Choroid plexus epithelial cell (primary cell): Measurements from ENCODE around the gene CYSRT1.

Experiments
- DNase-seq: peaks from one replicate; pipeline ENCODE4 v3.0.0-alpha.2; 2010; ENCODE audit warnings: low read depth
- H3K4me3 ChIP-seq: 2 replicates; pipeline ENCODE4 v1.5.1; 2011; ENCODE audit warnings: low read depth, mild to moderate bottlenecking, control low read depth, low read length, moderate library complexity
- TF ChIP-seq, protein P1 (sequence below): conservative IDR thresholded peaks from 2 replicates; pipeline ENCODE4 v1.5.1; 2011; ENCODE audit warnings: low read depth, mild to moderate bottlenecking, control low read depth, inconsistent platforms, low read length, moderate library complexity

Gene CYSRT1

DNA sequence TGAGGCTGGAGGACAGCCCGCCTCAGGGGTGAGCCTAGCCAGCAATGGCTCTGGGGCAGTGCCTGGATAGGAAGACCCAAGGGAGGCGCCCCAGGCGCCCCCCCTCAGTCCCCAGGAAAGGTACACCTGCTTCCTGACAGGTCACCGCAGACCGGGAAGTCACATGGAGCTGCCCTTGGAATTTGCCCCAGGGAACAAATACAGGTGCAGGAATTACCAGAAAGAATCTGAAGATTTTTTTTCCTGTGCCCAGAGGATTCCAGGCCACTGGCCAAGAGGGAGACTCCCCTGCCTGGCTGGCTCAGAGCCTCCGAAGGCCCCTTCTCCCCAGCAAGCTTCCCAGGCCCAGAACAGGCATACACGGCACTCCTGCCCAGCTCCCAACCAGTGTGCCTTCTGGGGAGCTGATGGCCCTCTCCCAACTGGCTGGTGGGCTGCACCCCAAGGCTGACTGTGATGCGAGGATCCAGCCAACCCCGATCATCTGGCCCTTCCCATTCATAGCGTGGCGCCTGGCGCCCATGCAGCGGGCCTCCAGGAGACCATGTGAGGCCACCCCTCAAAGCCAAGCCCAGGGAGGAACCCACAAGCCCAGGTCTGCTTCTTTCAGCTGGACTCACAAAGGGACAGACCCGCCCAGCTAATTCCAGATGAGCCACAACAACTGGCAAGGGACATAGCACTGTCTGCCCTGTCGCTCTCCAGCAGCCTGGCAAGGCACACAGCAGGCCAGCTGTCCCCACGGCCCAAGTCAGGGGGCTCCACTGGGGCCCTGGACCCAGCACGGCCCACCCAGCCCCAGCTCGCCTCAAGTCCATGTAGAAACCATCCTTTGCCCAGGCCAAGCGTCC, 26.7 kb upstream of the CYSRT1 start:
- TF ChIP-seq, protein P1, sequence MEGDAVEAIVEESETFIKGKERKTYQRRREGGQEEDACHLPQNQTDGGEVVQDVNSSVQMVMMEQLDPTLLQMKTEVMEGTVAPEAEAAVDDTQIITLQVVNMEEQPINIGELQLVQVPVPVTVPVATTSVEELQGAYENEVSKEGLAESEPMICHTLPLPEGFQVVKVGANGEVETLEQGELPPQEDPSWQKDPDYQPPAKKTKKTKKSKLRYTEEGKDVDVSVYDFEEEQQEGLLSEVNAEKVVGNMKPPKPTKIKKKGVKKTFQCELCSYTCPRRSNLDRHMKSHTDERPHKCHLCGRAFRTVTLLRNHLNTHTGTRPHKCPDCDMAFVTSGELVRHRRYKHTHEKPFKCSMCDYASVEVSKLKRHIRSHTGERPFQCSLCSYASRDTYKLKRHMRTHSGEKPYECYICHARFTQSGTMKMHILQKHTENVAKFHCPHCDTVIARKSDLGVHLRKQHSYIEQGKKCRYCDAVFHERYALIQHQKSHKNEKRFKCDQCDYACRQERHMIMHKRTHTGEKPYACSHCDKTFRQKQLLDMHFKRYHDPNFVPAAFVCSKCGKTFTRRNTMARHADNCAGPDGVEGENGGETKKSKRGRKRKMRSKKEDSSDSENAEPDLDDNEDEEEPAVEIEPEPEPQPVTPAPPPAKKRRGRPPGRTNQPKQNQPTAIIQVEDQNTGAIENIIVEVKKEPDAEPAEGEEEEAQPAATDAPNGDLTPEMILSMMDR: no peak
- H3K4me3 ChIP-seq: no peak overlapping the region
- DNase-seq: no peak

DNA sequence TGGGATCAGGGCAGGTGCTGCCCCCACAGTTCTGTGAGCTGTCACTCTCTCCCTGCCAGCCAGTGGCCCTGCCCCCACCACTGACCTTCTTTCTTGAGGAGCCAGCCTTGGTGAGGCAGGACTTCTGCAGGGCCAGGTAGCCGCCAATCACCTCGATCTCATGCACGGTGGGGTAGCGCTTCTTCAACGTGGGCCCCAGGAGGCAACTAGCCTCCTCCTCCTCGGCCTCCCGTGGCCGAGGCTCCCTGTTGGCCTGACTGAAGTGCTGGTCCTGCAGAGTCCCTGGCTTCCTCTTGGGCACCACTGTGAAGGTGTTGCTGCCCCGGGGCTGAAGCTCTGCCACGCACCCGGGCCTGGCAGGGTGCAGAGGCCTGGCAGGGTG, 26.1 kb upstream of the CYSRT1 start:
- TF ChIP-seq, protein P1: no peak
- DNase-seq: no peak
- H3K4me3 ChIP-seq: peak overlapping the region; percentile 57

DNA sequence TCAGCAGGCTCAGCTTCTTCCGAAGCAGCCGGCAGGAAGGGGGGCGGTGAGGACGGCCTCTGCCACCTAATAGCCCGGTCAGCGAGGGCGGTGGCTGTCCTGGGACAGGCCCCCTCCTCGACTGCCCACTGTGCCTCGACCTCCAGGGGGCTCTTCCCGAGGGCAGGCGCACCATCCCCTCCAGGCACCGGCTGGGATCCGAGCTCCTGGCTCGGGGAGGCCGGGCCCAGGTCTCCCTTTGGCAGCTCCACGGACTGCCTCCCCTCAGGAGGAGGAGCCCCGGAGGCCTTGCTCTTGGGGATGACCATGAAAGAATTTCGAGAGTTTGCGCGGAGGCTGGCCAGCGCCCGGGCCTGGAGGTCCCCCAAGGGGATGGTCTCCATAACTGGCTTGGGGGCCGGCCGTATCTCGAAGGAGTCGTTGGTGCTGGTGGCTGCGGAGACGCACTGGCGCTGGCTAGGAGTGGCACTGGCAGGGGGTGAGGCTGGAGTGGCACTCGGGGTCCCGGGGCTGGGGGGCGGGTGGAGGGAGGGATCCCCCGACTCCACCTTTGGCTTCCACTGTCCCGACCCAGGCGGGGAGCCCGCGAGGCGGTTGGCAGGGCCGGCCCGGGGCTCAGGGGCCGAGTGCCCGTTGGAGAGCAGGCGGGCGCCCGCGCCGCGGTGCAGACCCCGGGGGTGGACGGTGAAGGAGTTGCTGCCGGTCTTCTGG, 25.4 kb upstream of the CYSRT1 start:
- H3K4me3 ChIP-seq: peak overlapping the region; percentile 57
- TF ChIP-seq, protein P1: no peak
- DNase-seq: peak; percentile 54

DNA sequence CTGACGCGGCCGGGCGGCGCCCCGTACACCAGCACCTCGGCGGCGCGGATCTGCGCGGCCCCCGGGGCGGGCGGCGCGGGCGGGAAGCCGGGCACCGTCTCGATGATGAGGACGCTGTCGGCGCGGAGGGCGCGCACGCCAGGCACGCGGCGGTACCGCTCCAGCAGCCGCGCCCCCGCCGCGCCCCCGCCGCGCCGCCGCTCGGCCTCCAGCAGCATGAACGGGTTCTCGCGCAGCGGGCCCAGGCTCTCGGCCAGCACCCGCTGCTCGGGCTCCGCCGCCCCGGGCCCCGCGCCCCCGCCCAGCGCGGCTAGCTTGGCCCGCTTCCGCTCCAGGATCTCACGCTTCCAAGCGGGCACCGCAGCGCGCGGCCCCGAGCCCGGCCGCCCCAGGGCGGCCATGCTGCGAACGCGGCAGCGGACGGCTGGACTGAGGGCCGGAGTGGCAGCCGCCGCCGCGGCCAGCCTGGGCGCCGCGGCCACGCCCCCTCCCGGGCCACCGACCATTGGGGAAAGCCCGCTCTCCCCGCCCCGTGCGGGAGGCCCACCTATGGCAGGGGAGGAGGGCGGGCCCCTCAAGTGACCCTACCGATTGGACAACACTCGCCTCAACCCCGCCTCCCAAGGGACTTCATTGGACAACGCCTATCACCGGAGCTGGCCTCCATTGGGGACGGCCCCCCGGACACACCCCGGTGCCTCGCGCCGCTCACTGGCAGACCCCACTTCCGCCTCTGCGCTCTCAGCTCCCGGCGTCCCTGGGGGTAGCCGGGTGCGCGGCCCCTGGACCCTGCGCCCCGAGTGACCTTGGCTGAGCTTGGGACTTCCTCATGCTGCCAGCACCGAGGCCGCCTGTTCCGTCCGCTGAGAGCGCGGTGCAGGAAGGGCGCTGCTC, 24.4 kb upstream of the CYSRT1 start, which contains the start of gene TPRN:
Gene TPRN (minus strand): TSS at position 431 of the 894 bp plus-strand sequence. CDS start 30 bp downstream, at position 401.
- peak within 1 kb of the TSS; percentile 84 for H3K4me3 ChIP-seq
- peak; percentile 99 for DNase-seq
- TF ChIP-seq, protein P1: no peak

DNA sequence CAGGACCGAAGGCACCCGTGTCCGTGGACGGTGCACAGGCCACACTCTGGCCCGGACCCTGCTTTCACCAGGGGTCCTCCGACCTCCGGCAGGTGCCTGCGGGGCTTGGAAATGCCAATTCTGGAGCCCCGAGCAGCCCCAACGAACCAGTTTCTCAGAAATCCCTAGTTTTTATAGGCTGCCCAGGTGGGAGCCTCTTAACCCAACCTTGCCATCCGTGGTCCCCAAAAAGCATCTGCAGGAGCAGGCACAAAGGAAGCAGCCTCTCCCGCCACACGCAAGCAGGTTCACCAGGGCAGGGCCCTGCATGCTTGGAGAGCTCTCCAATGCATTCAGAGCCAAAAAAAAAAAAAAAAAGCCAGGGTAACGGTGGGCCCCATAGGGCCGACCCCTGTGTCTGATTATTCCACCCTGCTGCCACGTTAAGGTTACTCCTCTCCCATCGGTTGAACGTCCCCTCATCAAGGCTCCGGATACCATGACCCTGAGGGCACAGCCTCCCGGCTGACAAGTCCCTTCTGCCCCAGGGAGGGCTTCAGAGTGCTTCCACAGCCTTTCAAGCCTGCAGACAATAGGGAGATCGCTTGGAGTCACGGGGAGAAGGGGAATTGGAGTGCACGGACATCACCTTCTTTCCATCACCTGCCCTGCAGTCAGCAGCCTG, 23.6 kb upstream of the CYSRT1 start:
- TF ChIP-seq, protein P1: no peak
- DNase-seq: no peak
- H3K4me3 ChIP-seq: peak overlapping the region; percentile 84

DNA sequence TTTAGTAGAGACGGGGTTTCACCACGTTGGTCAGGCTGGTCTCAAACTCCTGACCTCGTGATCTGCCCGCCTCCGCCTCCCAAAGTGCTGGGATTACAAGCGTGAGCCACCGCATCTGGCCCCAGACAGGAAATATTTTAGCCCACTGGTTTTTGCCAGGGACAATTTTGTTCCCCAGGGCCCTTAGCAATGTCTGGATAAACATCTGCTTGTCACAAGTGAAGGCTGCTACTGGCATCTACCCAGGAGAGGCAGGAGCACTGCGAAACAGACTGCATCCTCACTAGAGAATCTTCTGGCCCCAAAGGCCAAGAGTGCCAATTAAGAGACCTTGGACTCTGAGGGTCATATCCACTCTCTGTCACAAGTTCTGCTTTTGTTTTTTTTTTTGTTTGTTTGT, 22.0 kb upstream of the CYSRT1 start:
- no peak overlapping the region for H3K4me3 ChIP-seq
- TF ChIP-seq, protein P1: no peak
- DNase-seq: no peak
